Dendritic cell treated with granulocyte-macrophage colony-stimulating factor and Interleukin-4, amounts not matched to agents 40 ng/mL and 50 ng/mL, for 4 days (primary cell): Measurements from ENCODE around the gene BAHCC1.

Experiments used
- H3K27ac Mint-ChIP-seq: one replicate; pipeline ENCODE4 v1.8.0; 2022; ENCODE audit warnings: mild to moderate bottlenecking, mixed read lengths
- H3K27me3 Mint-ChIP-seq: one replicate; pipeline ENCODE4 v1.8.0; 2022; ENCODE audit warnings: mild to moderate bottlenecking, mixed read lengths
- H3K36me3 Mint-ChIP-seq: one replicate; pipeline ENCODE4 v1.8.0; 2022; ENCODE audit warnings: low read depth, mixed read lengths
- H3K4me1 Mint-ChIP-seq: one replicate; pipeline ENCODE4 v1.8.0; 2022; ENCODE audit warnings: low read depth, mixed read lengths
- H3K4me3 Mint-ChIP-seq: one replicate; pipeline ENCODE4 v1.8.0; 2022; ENCODE audit warnings: mild to moderate bottlenecking, moderate library complexity, mixed read lengths
- H3K9me3 Mint-ChIP-seq: one replicate; pipeline ENCODE4 v1.8.0; 2022; ENCODE audit warnings: mixed read lengths
- intact Hi-C: fragments of 100-400 bp; cut with micrococcal nuclease; formaldehyde crosslinking; loops from one replicate; pipeline ENCODE4 v1.15.0; 2022

BAHCC1 gene

DNA sequence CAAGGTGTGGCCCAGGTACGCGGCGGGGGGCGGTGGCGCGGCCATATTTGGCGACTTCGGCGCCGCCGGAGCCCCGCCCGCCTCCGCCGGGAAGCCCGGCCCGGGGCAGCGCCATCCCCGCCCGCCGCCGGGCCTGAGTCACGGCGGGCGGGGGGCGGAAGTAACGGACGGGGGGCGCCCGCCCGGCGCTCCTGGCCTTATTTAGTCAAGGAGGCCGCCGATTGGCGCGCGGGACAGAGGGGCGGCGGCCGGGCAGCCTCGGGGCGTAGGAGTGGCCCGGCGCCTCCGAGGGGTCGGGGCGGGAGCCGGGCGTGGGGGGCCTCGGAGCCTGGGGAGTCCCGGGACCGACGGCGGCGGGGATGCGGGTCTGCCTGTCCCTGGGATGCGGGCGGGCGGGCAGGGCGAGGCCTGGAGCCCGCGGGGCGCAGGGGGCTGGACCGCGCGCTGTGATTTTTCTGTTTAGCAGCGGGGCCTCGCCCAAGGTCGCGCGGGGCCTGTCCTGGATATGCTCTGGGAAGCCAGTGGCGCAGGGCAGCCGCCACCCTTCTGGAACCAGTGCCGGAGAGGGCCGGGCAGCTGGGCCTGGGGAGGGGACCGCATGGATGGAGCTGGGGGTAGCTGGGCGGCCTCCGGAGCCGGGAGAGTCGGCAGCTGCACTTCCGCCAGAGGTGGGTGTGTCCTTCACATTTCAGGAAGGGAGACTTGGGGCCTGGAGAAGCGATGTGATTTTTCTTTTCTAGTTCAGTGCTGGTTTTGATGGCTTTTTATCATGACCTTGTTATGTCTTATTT lies 119.7 kb downstream of the BAHCC1 start:
- Mint-ChIP-seq H3K4me1 (peaks cover 60% of the 10 kb centered on the region), H3K9me3 (no peaks in the 10 kb centered on the region)
- intact Hi-C loops: loop anchor here (2.0 to 10.0 kb wide), 2 partner anchors 38 to 120 kb away; partner anchors contain the start of genes BAHCC1 and FAAP100

DNA sequence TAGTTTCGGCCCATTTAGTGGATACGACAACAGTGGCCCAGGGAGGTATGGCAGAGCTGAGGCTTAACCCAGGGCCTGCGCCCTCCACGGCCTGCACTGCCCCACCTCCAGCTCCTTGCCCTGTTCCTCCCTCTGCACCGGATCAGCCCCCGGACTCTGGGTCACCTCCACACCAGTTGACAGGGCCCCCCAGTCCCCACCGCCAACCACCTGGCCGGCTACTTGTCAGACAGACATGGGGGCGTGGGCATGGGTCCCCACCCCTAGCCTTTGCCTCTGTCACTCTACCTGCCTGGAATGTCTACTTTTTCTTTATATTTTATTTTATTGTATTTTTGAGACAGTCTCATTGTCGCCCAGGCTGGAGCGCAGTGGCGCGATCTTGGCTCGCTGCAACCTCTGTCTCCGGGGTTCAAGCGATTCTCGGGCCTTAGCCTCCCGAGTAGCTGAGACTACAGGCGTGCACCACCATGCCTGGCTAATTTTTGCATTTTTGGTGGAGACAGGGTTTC lies 120.3 kb downstream of the BAHCC1 start:
- H3K36me3 Mint-ChIP-seq: peaks cover 32% of the 10 kb centered on the region
- peaks cover 9% of the 10 kb centered on the region for H3K27me3 Mint-ChIP-seq
- no peaks in the 10 kb centered on the region for H3K9me3 Mint-ChIP-seq
- peak overlapping the region; percentile 91 for H3K4me3 Mint-ChIP-seq
- H3K4me1 Mint-ChIP-seq: peaks cover 57% of the 10 kb centered on the region
- peak overlapping the region; percentile 88 for H3K27ac Mint-ChIP-seq
- intact Hi-C loops: loop anchor here (2.0 to 10.0 kb wide), 2 partner anchors 37 to 121 kb away; partner anchors contain the start of genes BAHCC1 and FAAP100

More for the DNA sequence above, 119.7 kb downstream of the BAHCC1 start:
- peak overlapping the region; percentile 88 for H3K27ac Mint-ChIP-seq
- H3K4me3 Mint-ChIP-seq: peak overlapping the region; percentile 91
- peaks cover 5% of the 10 kb centered on the region for H3K27me3 Mint-ChIP-seq
- peaks cover 39% of the 10 kb centered on the region for H3K36me3 Mint-ChIP-seq
